ENCODE measurements around the gene SPTBN2.

Gene SPTBN2

DNA sequence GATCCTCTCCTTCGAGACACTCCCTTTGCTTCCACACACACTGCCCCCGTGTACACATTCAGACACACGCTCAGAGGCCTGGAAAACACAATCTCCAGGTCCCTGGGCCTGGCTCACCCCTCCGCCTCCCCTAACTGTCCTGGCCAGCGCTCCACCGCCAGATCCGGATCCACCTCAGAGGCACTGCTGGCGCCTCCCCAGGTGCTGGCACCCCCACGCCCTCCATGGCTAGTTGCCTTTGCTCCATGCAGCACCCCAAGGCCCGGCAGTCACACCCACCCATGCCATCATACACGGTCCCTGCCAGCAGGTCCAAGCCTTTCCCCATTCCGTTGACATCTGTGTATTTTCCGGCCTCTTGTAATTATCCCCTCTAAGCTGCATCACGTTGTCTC lies 11.1 kb downstream of the SPTBN2 start:
- Histone ChIP-seq H3K36me3 (ENCODE audit: control insufficient read depth in 2 of 2, insufficient read depth in 2 of 2, low read length in 2 of 2) (no peaks in the 10 kb centered on the region), H3K4me3 (ENCODE audit: low read length in 2 of 2) (no peak overlapping the region), H3K9ac (ENCODE audit: low read depth in 1 of 2, low read length in 2 of 2) (no peak overlapping the region), H3K27ac (ENCODE audit: low read depth in 2 of 2, low read length in 2 of 2) (no peak overlapping the region), H3K4me1 (ENCODE audit: control insufficient read depth in 2 of 2, insufficient read depth in 2 of 2, low read length in 2 of 2) (peaks cover 8 to 9% of the 10 kb centered on the region in 2 donors), H3K27me3 (ENCODE audit: control insufficient read depth in 2 of 2, insufficient read depth in 2 of 2, low read length in 2 of 2) (no peaks in the 10 kb centered on the region), H3K9me3 (ENCODE audit: control insufficient read depth in 2 of 2, low read length in 2 of 2) (no peaks in the 10 kb centered on the region)

DNA sequence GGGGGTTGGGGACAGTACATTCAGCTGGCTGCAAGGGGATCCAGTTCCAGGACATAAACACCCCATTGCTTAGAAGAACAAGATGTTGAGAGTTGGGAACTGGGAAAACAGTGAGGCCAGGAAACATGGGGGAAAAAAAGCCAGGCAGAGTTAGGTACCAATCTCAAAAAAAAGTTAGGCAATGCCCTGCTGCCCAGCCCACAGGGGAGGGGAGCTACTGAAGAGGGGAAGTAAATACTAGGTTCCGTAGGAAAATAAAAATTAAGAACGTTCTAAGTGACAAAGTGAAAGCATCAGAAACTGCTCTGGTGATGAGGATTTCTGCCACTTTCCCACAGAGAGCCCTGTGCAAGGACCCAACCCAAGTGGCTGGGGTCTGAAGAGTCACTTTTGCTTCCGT lies 12.0 kb downstream of the SPTBN2 start:
- Histone ChIP-seq H3K27me3 (ENCODE audit: control insufficient read depth in 2 of 2, insufficient read depth in 2 of 2, low read length in 2 of 2) (no peaks in the 10 kb centered on the region), H3K9me3 (ENCODE audit: control insufficient read depth in 2 of 2, low read length in 2 of 2) (no peaks in the 10 kb centered on the region), H3K4me1 (ENCODE audit: control insufficient read depth in 2 of 2, insufficient read depth in 2 of 2, low read length in 2 of 2) (peaks cover 8 to 9% of the 10 kb centered on the region in 2 donors), H3K36me3 (ENCODE audit: control insufficient read depth in 2 of 2, insufficient read depth in 2 of 2, low read length in 2 of 2) (no peaks in the 10 kb centered on the region), H3K4me3 (ENCODE audit: low read length in 2 of 2) (no peak overlapping the region), H3K9ac (ENCODE audit: low read depth in 1 of 2, low read length in 2 of 2) (no peak overlapping the region), H3K27ac (ENCODE audit: low read depth in 2 of 2, low read length in 2 of 2) (no peak overlapping the region)

DNA sequence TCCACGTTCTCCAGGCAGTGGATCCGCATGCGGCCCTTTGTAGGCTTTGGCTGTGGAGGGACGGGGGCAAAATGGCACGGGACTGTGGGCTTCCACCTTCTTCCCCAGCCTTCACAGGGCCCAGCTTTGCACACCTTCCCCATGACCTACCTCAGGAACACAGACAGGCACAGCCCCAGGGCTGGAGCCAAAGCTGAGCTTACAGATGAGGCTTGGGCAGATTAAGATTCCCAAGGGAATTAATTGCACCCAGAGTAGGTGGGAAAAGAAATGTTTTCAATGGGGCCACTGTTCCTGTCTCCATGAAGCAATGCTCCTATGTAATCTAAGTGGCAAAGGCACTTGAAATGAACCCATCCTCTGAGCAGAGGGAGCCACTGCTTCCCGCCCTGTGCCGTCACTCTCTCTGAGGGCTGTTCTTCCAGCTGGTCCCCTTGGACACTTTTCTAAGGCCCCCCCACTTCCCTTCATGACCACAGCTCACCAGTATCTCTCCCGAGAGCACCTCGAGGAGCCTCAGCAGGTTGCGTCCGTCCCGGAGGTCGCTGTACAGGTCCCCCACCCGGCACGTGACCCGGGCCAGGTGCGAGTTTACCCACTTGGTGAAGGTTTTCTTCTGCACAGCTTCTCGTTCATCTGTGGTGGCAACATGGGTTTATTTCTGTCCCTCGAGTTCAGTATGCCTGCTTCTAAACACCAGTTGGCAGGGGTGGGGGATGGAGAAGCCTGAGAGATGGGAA lies 13.5 kb downstream of the SPTBN2 start:
- Histone ChIP-seq H3K36me3 (ENCODE audit: control insufficient read depth in 2 of 2, insufficient read depth in 2 of 2, low read length in 2 of 2) (no peaks in the 10 kb centered on the region), H3K9ac (ENCODE audit: low read depth in 1 of 2, low read length in 2 of 2) (no peak overlapping the region), H3K4me3 (ENCODE audit: low read length in 2 of 2) (no peak overlapping the region), H3K27ac (ENCODE audit: low read depth in 2 of 2, low read length in 2 of 2) (no peak overlapping the region), H3K9me3 (ENCODE audit: control insufficient read depth in 2 of 2, low read length in 2 of 2) (no peaks in the 10 kb centered on the region), H3K27me3 (ENCODE audit: control insufficient read depth in 2 of 2, insufficient read depth in 2 of 2, low read length in 2 of 2) (no peaks in the 10 kb centered on the region), H3K4me1 (ENCODE audit: control insufficient read depth in 2 of 2, insufficient read depth in 2 of 2, low read length in 2 of 2) (peaks cover 5 to 9% of the 10 kb centered on the region in 2 donors)

DNA sequence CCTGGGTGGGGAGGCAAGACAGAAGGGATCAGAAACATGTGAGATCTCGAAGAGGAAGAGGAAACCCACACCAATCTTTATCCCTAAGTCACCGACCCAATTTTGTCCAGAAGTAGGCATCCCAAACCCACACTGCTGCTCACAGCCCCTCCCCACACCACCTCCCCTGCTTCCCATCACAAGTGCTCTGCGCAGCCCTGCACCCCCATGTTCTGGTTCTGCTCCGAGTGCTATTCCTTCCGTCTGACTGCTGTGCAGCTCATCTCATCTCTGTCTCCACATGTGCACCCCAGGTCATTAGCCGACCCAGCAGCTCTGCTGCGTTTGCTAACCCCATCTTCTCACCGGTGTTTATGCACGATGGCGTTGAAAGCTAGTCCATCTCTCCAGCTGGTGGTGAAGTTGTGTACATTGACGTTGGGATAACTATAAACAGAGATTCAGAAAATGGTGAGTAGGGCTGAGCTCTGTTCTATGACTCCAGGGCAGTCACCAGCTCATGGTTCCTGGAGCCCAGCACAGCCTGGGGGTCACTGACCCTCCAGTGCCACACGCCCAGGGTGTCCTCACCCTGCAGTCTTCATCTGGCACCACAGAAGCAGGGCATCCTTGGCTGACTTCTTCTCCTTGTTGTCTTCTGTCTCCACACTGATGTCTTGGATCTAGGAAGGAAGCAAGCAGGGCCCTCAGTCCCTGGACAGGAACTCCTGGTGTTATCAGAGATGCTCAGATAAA lies 15.1 kb downstream of the SPTBN2 start:
- Histone ChIP-seq H3K9me3 (ENCODE audit: control insufficient read depth in 2 of 2, low read length in 2 of 2) (no peaks in the 10 kb centered on the region), H3K9ac (ENCODE audit: low read depth in 1 of 2, low read length in 2 of 2) (no peak overlapping the region), H3K4me1 (ENCODE audit: control insufficient read depth in 2 of 2, insufficient read depth in 2 of 2, low read length in 2 of 2) (peaks cover 0 to 5% of the 10 kb centered on the region in 2 donors), H3K36me3 (ENCODE audit: control insufficient read depth in 2 of 2, insufficient read depth in 2 of 2, low read length in 2 of 2) (no peaks in the 10 kb centered on the region), H3K27ac (ENCODE audit: low read depth in 2 of 2, low read length in 2 of 2) (no peak overlapping the region), H3K4me3 (ENCODE audit: low read length in 2 of 2) (no peak overlapping the region), H3K27me3 (ENCODE audit: control insufficient read depth in 2 of 2, insufficient read depth in 2 of 2, low read length in 2 of 2) (no peaks in the 10 kb centered on the region)

DNA sequence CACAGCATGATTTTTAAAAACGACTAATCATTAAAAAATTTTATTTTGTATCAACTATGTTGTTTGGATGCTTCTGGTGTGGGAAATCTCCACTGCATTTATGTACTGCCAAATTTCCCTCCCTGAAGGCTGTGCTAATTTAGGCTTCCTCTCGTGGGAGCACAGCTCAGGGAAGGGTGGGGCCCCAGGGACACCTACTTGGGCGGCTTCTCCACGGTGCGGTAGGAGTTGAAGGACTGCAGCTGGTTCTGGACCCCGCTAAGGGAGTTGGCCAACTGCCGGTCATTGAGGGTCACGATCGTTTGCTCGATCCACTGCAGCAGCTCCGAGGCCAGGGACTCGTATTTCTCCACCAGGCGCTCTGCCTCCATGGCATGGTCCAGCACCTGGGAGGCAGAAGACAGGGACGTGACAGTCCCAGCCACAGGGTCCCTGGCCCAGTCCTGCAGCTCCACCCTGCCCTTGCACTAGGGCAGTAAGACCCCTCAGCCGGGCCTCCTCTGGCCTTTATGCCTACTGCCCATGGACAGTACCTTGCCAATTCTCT lies 18.6 kb downstream of the SPTBN2 start:
- Histone ChIP-seq H3K9ac (ENCODE audit: low read depth in 1 of 2, low read length in 2 of 2) (no peak overlapping the region), H3K9me3 (ENCODE audit: control insufficient read depth in 2 of 2, low read length in 2 of 2) (no peaks in the 10 kb centered on the region), H3K4me3 (ENCODE audit: low read length in 2 of 2) (no peak overlapping the region), H3K36me3 (ENCODE audit: control insufficient read depth in 2 of 2, insufficient read depth in 2 of 2, low read length in 2 of 2) (no peaks in the 10 kb centered on the region), H3K27me3 (ENCODE audit: control insufficient read depth in 2 of 2, insufficient read depth in 2 of 2, low read length in 2 of 2) (no peaks in the 10 kb centered on the region), H3K4me1 (ENCODE audit: control insufficient read depth in 2 of 2, insufficient read depth in 2 of 2, low read length in 2 of 2) (no peaks in the 10 kb centered on the region), H3K27ac (ENCODE audit: low read depth in 2 of 2, low read length in 2 of 2) (no peak overlapping the region)

DNA sequence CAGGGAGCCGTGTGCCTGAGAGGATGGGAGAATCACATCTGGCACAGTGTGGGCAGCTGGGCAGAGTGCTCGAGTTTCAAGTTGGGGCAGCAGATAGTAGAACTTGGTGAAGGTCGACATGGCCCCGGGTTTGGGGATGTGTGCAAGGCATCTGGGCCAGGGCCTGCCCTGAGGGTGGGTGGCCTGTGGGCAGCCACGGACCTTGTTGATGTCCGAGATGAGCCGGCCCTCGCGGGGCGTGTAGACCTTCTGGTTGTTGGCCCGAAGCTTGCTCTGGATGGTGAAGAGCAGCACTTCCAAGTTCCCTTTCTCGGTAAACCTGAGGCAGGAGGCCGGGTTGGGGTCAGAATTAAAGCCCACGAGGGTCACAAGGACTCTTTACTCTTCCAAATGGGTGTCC lies 20.3 kb downstream of the SPTBN2 start:
- no peaks in the 10 kb centered on the region for H3K27me3 ChIP-seq (ENCODE audit: control insufficient read depth in 2 of 2, insufficient read depth in 2 of 2, low read length in 2 of 2)
- H3K27ac ChIP-seq (ENCODE audit: low read depth in 2 of 2, low read length in 2 of 2), result no peak overlapping the region
- no peak overlapping the region for H3K9ac ChIP-seq (ENCODE audit: low read depth in 1 of 2, low read length in 2 of 2)
- H3K4me1 ChIP-seq (ENCODE audit: control insufficient read depth in 2 of 2, insufficient read depth in 2 of 2, low read length in 2 of 2), result no peaks in the 10 kb centered on the region
- H3K36me3 ChIP-seq (ENCODE audit: control insufficient read depth in 2 of 2, insufficient read depth in 2 of 2, low read length in 2 of 2), result no peaks in the 10 kb centered on the region
- no peaks in the 10 kb centered on the region for H3K9me3 ChIP-seq (ENCODE audit: control insufficient read depth in 2 of 2, low read length in 2 of 2)
- H3K4me3 ChIP-seq (ENCODE audit: low read length in 2 of 2), result no peak overlapping the region

DNA sequence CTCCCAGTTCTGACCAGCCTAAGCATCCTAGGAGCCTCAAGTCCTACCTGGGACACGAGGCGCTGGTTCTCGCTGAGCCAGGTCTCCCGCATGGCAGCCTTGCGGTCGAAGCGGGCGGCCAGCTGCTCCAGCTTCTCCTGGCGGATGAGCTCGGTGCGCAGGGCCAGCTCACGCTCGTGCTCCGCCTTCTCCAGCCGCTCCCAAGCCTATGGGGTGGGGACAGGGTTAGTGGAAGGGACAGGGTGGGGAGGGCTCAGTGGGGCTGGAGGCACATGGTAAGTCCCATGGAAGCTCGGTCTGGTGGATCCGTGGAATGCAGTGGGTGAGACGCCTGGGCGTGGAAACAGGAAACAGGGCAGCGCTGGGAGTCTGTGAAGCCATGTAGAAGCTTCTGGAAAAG lies 20.9 kb downstream of the SPTBN2 start:
- H3K27me3 ChIP-seq (ENCODE audit: control insufficient read depth in 2 of 2, insufficient read depth in 2 of 2, low read length in 2 of 2), result no peaks in the 10 kb centered on the region
- no peaks in the 10 kb centered on the region for H3K36me3 ChIP-seq (ENCODE audit: control insufficient read depth in 2 of 2, insufficient read depth in 2 of 2, low read length in 2 of 2)
- no peak overlapping the region for H3K27ac ChIP-seq (ENCODE audit: low read depth in 2 of 2, low read length in 2 of 2)
- no peaks in the 10 kb centered on the region for H3K9me3 ChIP-seq (ENCODE audit: control insufficient read depth in 2 of 2, low read length in 2 of 2)
- H3K4me3 ChIP-seq (ENCODE audit: low read length in 2 of 2), result no peak overlapping the region
- no peak overlapping the region for H3K9ac ChIP-seq (ENCODE audit: low read depth in 1 of 2, low read length in 2 of 2)
- H3K4me1 ChIP-seq (ENCODE audit: control insufficient read depth in 2 of 2, insufficient read depth in 2 of 2, low read length in 2 of 2), result no peaks in the 10 kb centered on the region

DNA sequence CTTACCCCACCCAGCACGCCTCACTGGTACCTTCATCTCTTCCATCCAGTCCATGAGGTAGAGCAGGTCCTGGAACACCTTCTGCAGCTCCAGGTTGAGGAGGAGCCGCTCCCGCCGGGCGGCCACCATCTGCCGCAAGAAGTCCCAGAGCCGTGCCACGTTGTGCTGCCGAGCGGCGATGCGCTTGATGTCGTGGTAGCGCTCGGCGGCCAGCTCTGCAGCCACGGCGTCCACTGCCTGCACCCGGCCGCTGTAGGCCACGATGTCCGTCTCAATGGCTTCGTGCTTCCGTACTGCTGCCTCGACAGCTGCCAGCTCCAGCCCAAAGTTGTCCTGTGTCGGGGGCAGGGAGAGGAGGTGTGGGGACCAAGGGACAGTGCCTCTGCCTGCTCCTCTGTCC lies 21.5 kb downstream of the SPTBN2 start:
- Histone ChIP-seq H3K36me3 (ENCODE audit: control insufficient read depth in 2 of 2, insufficient read depth in 2 of 2, low read length in 2 of 2) (no peaks in the 10 kb centered on the region), H3K4me1 (ENCODE audit: control insufficient read depth in 2 of 2, insufficient read depth in 2 of 2, low read length in 2 of 2) (no peaks in the 10 kb centered on the region), H3K9ac (ENCODE audit: low read depth in 1 of 2, low read length in 2 of 2) (no peak overlapping the region), H3K9me3 (ENCODE audit: control insufficient read depth in 2 of 2, low read length in 2 of 2) (no peaks in the 10 kb centered on the region), H3K27me3 (ENCODE audit: control insufficient read depth in 2 of 2, insufficient read depth in 2 of 2, low read length in 2 of 2) (no peaks in the 10 kb centered on the region), H3K27ac (ENCODE audit: low read depth in 2 of 2, low read length in 2 of 2) (no peak overlapping the region), H3K4me3 (ENCODE audit: low read length in 2 of 2) (no peak overlapping the region)

DNA sequence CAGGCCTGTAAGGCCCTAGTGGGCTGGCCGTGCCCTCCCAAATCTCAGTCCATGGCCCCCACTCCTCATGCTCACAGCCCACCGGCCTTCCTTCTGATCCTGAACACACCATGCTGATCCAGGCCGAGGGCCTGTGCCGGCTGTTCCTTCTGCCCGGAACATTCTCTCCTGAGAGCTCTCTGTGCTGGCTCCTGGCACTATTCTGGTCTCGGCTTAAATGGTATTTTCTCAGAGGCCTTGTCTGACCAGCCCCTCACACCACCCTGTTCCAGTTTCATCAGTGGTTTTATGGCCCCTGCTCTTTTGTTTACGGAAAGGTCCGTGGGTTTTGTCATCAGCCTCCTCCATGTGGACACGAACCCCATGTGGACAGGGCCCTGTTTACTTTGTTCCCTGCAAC lies 22.0 kb downstream of the SPTBN2 start:
- Histone ChIP-seq H3K27me3 (ENCODE audit: control insufficient read depth in 2 of 2, insufficient read depth in 2 of 2, low read length in 2 of 2) (no peaks in the 10 kb centered on the region), H3K36me3 (ENCODE audit: control insufficient read depth in 2 of 2, insufficient read depth in 2 of 2, low read length in 2 of 2) (no peaks in the 10 kb centered on the region), H3K4me3 (ENCODE audit: low read length in 2 of 2) (no peak overlapping the region), H3K9me3 (ENCODE audit: control insufficient read depth in 2 of 2, low read length in 2 of 2) (no peaks in the 10 kb centered on the region), H3K27ac (ENCODE audit: low read depth in 2 of 2, low read length in 2 of 2) (no peak overlapping the region), H3K9ac (ENCODE audit: low read depth in 1 of 2, low read length in 2 of 2) (no peak overlapping the region), H3K4me1 (ENCODE audit: control insufficient read depth in 2 of 2, insufficient read depth in 2 of 2, low read length in 2 of 2) (no peaks in the 10 kb centered on the region)

DNA sequence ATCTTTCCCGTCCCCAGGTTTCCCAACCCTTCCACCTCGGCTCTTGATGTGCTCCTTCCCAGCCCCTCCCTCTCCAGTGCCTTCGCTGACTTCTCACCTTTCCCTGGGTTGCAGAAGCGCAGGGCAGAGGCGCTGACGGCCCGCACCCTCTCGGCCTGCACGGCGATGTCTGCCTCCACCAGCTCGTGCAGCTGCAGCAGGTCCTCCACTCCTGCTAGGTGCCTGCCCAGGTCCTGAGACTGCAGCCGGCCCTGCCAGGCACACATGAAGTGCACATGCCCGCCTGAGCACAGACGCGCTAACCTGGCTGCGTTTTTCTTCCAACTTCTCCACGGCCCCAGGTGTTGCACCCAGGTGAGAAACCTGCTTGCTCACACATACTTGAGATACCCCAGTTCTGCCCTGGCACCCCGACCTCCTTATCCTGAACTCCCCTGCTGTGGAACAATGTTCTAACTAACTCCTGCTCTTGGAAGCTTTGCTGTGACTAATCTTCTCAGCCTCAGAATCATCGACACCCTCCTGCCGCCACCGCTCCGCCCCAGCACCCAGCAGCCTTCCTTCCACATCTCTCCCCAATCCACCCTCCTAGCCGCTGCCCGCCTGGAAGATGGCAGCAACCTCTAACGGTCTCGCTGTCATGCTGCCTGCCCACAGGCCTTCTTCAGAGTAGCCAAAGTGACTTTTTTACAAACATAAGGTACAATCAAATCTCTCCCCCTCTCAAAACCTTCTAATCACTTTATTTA lies 23.3 kb downstream of the SPTBN2 start:
- no peaks in the 10 kb centered on the region for H3K27me3 ChIP-seq (ENCODE audit: control insufficient read depth in 2 of 2, insufficient read depth in 2 of 2, low read length in 2 of 2)
- no peaks in the 10 kb centered on the region for H3K36me3 ChIP-seq (ENCODE audit: control insufficient read depth in 2 of 2, insufficient read depth in 2 of 2, low read length in 2 of 2)
- no peaks in the 10 kb centered on the region for H3K4me1 ChIP-seq (ENCODE audit: control insufficient read depth in 2 of 2, insufficient read depth in 2 of 2, low read length in 2 of 2)
- H3K9me3 ChIP-seq (ENCODE audit: control insufficient read depth in 2 of 2, low read length in 2 of 2), result no peaks in the 10 kb centered on the region
- H3K9ac ChIP-seq (ENCODE audit: low read depth in 1 of 2, low read length in 2 of 2), result no peak overlapping the region
- H3K27ac ChIP-seq (ENCODE audit: low read depth in 2 of 2, low read length in 2 of 2), result no peak overlapping the region
- H3K4me3 ChIP-seq (ENCODE audit: low read length in 2 of 2), result no peak overlapping the region

All from mucosa of rectum (tissue), 2 donors.